K562 (cell line): ENCODE measurements around the gene NAXD. TPM values are rescaled to one million over a fixed set of nuclear protein-coding genes. Genes with fewer than 3 reads are reported as not detected.

Experiments used
- CBX5 ChIP-seq: IDR thresholded peaks from 2 replicates; pipeline ENCODE4 v1.6.1; 2014; ENCODE audit warnings: low read depth, borderline replicate concordance
- EGR1 ChIP-seq: fragments of 450-650 bp; conservative IDR thresholded peaks from 2 replicates; pipeline ENCODE4 v1.6.1; 2017; ENCODE audit warnings: mild to moderate bottlenecking
- ELF1 ChIP-seq: fragments of 200-800 bp; sonication (Bioruptor generic); IDR thresholded peaks from 2 replicates; pipeline ENCODE4 v1.6.1; 2016; ENCODE audit warnings: missing genetic modification characterization, missing compliant biosample characterization
- ERF ChIP-seq: fragments of 450-650 bp; formaldehyde crosslinking; IDR thresholded peaks from 2 replicates; pipeline ENCODE4 v1.4.0; 2020; ENCODE audit warnings: mild to moderate bottlenecking, mixed read lengths
- ETV1 ChIP-seq: fragments of 450-650 bp; conservative IDR thresholded peaks from 2 replicates; pipeline ENCODE4 v1.6.1; 2016; ENCODE audit warnings: missing genetic modification characterization, control low read depth, low read depth, missing compliant biosample characterization
- FOXK1 ChIP-seq: sonication (generic); formaldehyde crosslinking; IDR thresholded peaks from 2 replicates; pipeline ENCODE4 v1.8.0; 2022; ENCODE audit warnings: missing genetic modification reagents, mild to moderate bottlenecking, borderline replicate concordance
- HINFP ChIP-seq: fragments of 450-650 bp; conservative IDR thresholded peaks from 2 replicates; pipeline ENCODE4 v1.6.1; 2016; ENCODE audit warnings: missing genetic modification characterization, low read depth, mild to moderate bottlenecking, control low read depth, missing compliant biosample characterization
- JUND ChIP-seq, 2 experiments: IDR thresholded peaks; 2 replicates in 1 of 2; 3 replicates in 1 of 2; pipeline ENCODE4 v1.6.1; 2011; ENCODE audit warnings: borderline replicate concordance in 2 of 2, low read depth in 2 of 2, low read length in 2 of 2, improper control_type of control experiment in 1 of 2, missing biosample characterization in 1 of 2, missing genetic modification characterization in 1 of 2, missing genetic modification reagents in 1 of 2
- NR2C2 ChIP-seq, 2 experiments: fragments of 200-800 bp in 1 of 2; sonication (Bioruptor generic) in 1 of 2; sonication (generic) in 1 of 2; formaldehyde crosslinking in 1 of 2; IDR thresholded peaks; 2 replicates each; pipeline versions ENCODE4 v1.6.1 to v1.8.0; 2016 to 2022; ENCODE audit warnings: mild to moderate bottlenecking in 1 of 2, missing compliant biosample characterization in 1 of 2, missing genetic modification characterization in 1 of 2, missing genetic modification reagents in 1 of 2
- POLR2AphosphoS5 ChIP-seq: IDR thresholded peaks from 2 replicates; pipeline ENCODE4 v1.6.1; 2011; ENCODE audit warnings: mild to moderate bottlenecking, low read depth, low read length, moderate library complexity; ENCODE audit not compliant: control insufficient read depth, insufficient read depth
- TSHZ1 ChIP-seq: fragments of 250-450 bp; sonication (Bioruptor Pico); IDR thresholded peaks from 2 replicates; pipeline ENCODE4 v1.4.0; 2020; ENCODE audit warnings: mild to moderate bottlenecking, moderate library complexity
- WHSC1 ChIP-seq: IDR thresholded peaks from one replicate; pipeline ENCODE4 v1.6.1; 2012; ENCODE audit warnings: low read length, control low read depth, inconsistent platforms
- ZBTB11 ChIP-seq, 3 experiments: fragments of 200-800 bp in 1 of 3; fragments of 250-450 bp in 1 of 3; fragments of 450-650 bp in 1 of 3; sonication (Bioruptor Pico) in 1 of 3; sonication (Bioruptor generic) in 1 of 3; formaldehyde crosslinking in 1 of 3; IDR thresholded peaks; 2 replicates each; pipeline versions ENCODE4 v1.6.1 to v1.8.0; 2016 to 2022; ENCODE audit warnings: mild to moderate bottlenecking in 2 of 3, missing genetic modification characterization in 2 of 3, missing compliant biosample characterization in 1 of 3, moderate library complexity in 1 of 3
- ZBTB5 ChIP-seq: fragments of 450-650 bp; IDR thresholded peaks from 2 replicates; pipeline ENCODE4 v1.6.1; 2017; ENCODE audit warnings: antibody characterized with exemption
- polyA plus RNA-seq, 8 experiments: library from polyadenylated mRNA; depleted of rRNA in 4 of 8; stranded (reverse) in 5 of 8; unstranded in 3 of 8; fragments of >200 nt; fragmentation: Nextera tagmentation in 2 of 8; fragmentation: Illumina TruSeq in 1 of 8; extraction: Ambion mirVana in 2 of 8; extraction: Trizol in 1 of 8; gene quantifications; 2 replicates each; pipeline versions ENCODE4 v1.2.1 to v1.2.3, GENCODE V29; 2011 to 2014; ENCODE audit warnings: inconsistent platforms in 1 of 8, missing spikeins in 1 of 8
- total RNA-seq, 7 experiments: library from RNA; depleted of rRNA in 6 of 7; stranded (reverse); fragments of >200 nt in 6 of 7; fragmentation: Illumina TruSeq in 2 of 7; extraction: Trizol in 2 of 7; gene quantifications; 2 replicates each; pipeline versions ENCODE4 v1.2.1 to v1.2.3, GENCODE V29; 2011 to 2021; ENCODE audit warnings: low replicate concordance in 1 of 7

Gene NAXD
- total and polyA plus RNA-seq, 9 of the 15 experiments (the other 6 are each of a cell fraction or from before 2014, with no cell fraction given) = 0.59 to 20.6 (median 13.0) TPM

- TF ChIP-seq JUND (IDR thresholded peaks at IDR 0.05; ENCODE audit: borderline replicate concordance, low read depth, low read length) (0 out of 2 replicates have a peak, but pooled peaks have one; percentile 13), JUND (tag; IDR thresholded peaks at IDR 0.05; ENCODE audit: borderline replicate concordance, low read depth, low read length) (no peak), HINFP (no peak), ETV1 (tag) (0 out of 2 replicates have a peak, but pooled peaks have one; percentile 16), ELF1 (tag) (peak; percentile 73), TSHZ1 (CRISPR knock-in tag) (no peak), FOXK1 (CRISPR knock-in tag) (no peak), WHSC1 (no peak), ZBTB5 (no peak), NR2C2 (CRISPR knock-in tag; IDR thresholded peaks at IDR 0.05) (no peak), NR2C2 (tag; IDR thresholded peaks at IDR 0.05) (peak; percentile 51), CBX5 (0 out of 2 replicates have a peak, but pooled peaks have one; percentile 6), EGR1 (peak; percentile 58), ERF (CRISPR knock-in tag) (no peak), POLR2AphosphoS5 (0 out of 2 replicates have a peak, but pooled peaks have one; percentile 42), ZBTB11 (CRISPR knock-in tag; IDR thresholded peaks at IDR 0.05) (peak in 1 of 3 experiments; percentile 64; a peak in 2 of 6 replicates)
Measured at GRCh38 chr13:110615322-110616102, at the start of gene NAXD (continued).
